HG03378 (cell line): ENCODE results near the gene ZNF215.
"Not testable (repeated sequence)": the region's sequence is repeated elsewhere in the genome, so short reads cannot be mapped to it uniquely, and the experiment has no call there.

Source experiments
- ATAC-seq: cut with Tn5 transposase; IDR thresholded peaks from one replicate; pipeline ENCODE4 v1.9.1; 2021; ENCODE audit warnings: mild to moderate bottlenecking, moderate library complexity; ENCODE audit not compliant: unreplicated experiment

Gene ZNF215

GRCh38 chr11:6926208-6927029 lies at the start of gene ZNF215:
Gene ZNF215, plus strand, starts transcription at chr11:6926426. Its CDS starts 5,847 bp downstream, at chr11:6932273.
- peak; percentile 55 for ATAC-seq

- ATAC-seq = no peak
These were observed 49.3 kb upstream of the ZNF215 start for GRCh38 chr11:6876914-6877313.

GRCh38 chr11:6882751-6883150 lies 43.5 kb upstream of the ZNF215 start:
- no peak for ATAC-seq

GRCh38 chr11:6887711-6888110 lies 38.5 kb upstream of the ZNF215 start:
- ATAC-seq = not testable (repeated sequence)

- ATAC-seq = no peak
These were observed 37.4 kb upstream of the ZNF215 start for GRCh38 chr11:6888830-6889229.

GRCh38 chr11:6889835-6890234 lies 36.4 kb upstream of the ZNF215 start:
- no peak for ATAC-seq

- ATAC-seq = no peak
These were observed 33.8 kb upstream of the ZNF215 start, which contains the start of gene OR2D2 for GRCh38 chr11:6892400-6892799. Gene OR2D2, minus strand, starts transcription at chr11:6892500. Its CDS starts 0 bp downstream, at chr11:6892500.

GRCh38 chr11:6894097-6894496 lies 32.1 kb upstream of the ZNF215 start:
- ATAC-seq = no peak

- ATAC-seq = peak; percentile 95
These were observed 31.2 kb upstream of the ZNF215 start for GRCh38 chr11:6895010-6895409.

GRCh38 chr11:6898911-6899310 lies 27.3 kb upstream of the ZNF215 start:
- no peak for ATAC-seq

- no peak for ATAC-seq
These were observed 25.8 kb upstream of the ZNF215 start for GRCh38 chr11:6900327-6900999.

GRCh38 chr11:6904804-6905203 lies 21.4 kb upstream of the ZNF215 start:
- ATAC-seq = not testable (repeated sequence)

- no peak for ATAC-seq
These were observed 14.8 kb upstream of the ZNF215 start for GRCh38 chr11:6911378-6911777.

- no peak for ATAC-seq
These were observed 14.3 kb upstream of the ZNF215 start for GRCh38 chr11:6911948-6912347.

- no peak for ATAC-seq
These were observed 6.5 kb upstream of the ZNF215 start for GRCh38 chr11:6919698-6920097.

- ATAC-seq = no peak
These were observed 5.5 kb upstream of the ZNF215 start, which contains the start of gene OR2D3 for GRCh38 chr11:6920702-6921101. Gene OR2D3, plus strand, starts transcription at chr11:6921002. Its CDS starts 0 bp downstream, at chr11:6921002.

- no peak for ATAC-seq
These were observed 1.1 kb upstream of the ZNF215 start for GRCh38 chr11:6925007-6925577.

- no peak for ATAC-seq
These were observed 504 bp upstream of the ZNF215 start for GRCh38 chr11:6925636-6926207.

GRCh38 chr11:6927030-6927617 lies 898 bp downstream of the ZNF215 start:
- peak; percentile 71 for ATAC-seq

- ATAC-seq = no peak
These were observed 2.7 kb downstream of the ZNF215 start for GRCh38 chr11:6928916-6929315.

GRCh38 chr11:6931146-6931713 lies 5.0 kb downstream of the ZNF215 start:
- ATAC-seq = no peak
